Activated B cell treated with CpG ODN at 0.5 μM for 24 hours (primary cell): ENCODE data around the gene LENG9. TPM values are rescaled to one million over a fixed set of nuclear protein-coding genes. Genes with fewer than 3 reads are reported as not detected.

ENCODE experiments used
- ATAC-seq: fragments of 200-7000 bp; cut with Tn5 transposase; one replicate; pipeline ENCODE4 v1.10.0; 2021; ENCODE audit warnings: low read depth, mild to moderate bottlenecking, moderate library complexity
- CTCF ChIA-PET: fragments of 350-600 bp; sonication (Branson Sonifier 250); formaldehyde crosslinking; loops from one replicate; lab custom pipeline; 2021; ENCODE audit warnings: antibody characterized with exemption; lab: Charles Lee
- POLR2A ChIA-PET: fragments of 350-600 bp; sonication (Branson Sonifier 250); formaldehyde crosslinking; loops from one replicate; lab custom pipeline; 2021; ENCODE audit warnings: antibody characterized with exemption; lab: Charles Lee
- DNase-seq: peaks from one replicate; pipeline ENCODE4 v3.0.0; 2022
- H3K27ac Mint-ChIP-seq: one replicate; pipeline ENCODE4 v1.8.0; 2020; ENCODE audit warnings: mixed read lengths
- H3K27me3 Mint-ChIP-seq: one replicate; pipeline ENCODE4 v1.8.0; 2021; ENCODE audit warnings: mixed read lengths
- H3K36me3 Mint-ChIP-seq: one replicate; pipeline ENCODE4 v1.8.0; 2021; ENCODE audit warnings: low read depth, mixed read lengths
- H3K4me1 Mint-ChIP-seq: one replicate; pipeline ENCODE4 v1.8.0; 2021; ENCODE audit warnings: mixed read lengths
- H3K4me3 Mint-ChIP-seq: one replicate; pipeline ENCODE4 v1.8.0; 2020; ENCODE audit warnings: mild to moderate bottlenecking, mixed read lengths
- H3K9me3 Mint-ChIP-seq: one replicate; pipeline ENCODE4 v1.8.0; 2020; ENCODE audit warnings: mixed read lengths
- CTCF ChIP-seq: fragments of 200-600 bp; IDR thresholded peaks from one replicate; pipeline ENCODE4 v1.8.0; 2022; ENCODE audit warnings: antibody characterized with exemption, mild to moderate bottlenecking
- intact Hi-C: fragments of 100-400 bp; cut with micrococcal nuclease; formaldehyde crosslinking; loops from one replicate; pipeline ENCODE4 v1.15.1; 2024
- total RNA-seq: library from RNA; stranded (reverse); gene quantifications from 2 replicates; pipeline ENCODE4 v1.2.3, GENCODE V29; 2022

LENG9 gene
- total RNA-seq, 1 donor from 2014 or later: 8.5 TPM

GRCh38 chr19:54460230-54461005, 3.2 kb downstream of the LENG9 start:
- no peak overlapping the region for H3K27ac Mint-ChIP-seq
- no peak overlapping the region for H3K4me3 Mint-ChIP-seq
- intact Hi-C loops: loop anchor here (5.0 to 10.0 kb wide), 3 partner anchors 157 to 1184 kb away; partner anchors contain the start of genes CCDC106, PPP6R1, ZNF580 and ZNF581
- no peak for TF ChIP-seq CTCF
- peaks cover 28% of the 10 kb centered on the region for H3K4me1 Mint-ChIP-seq
- H3K36me3 Mint-ChIP-seq: peaks cover 69% of the 10 kb centered on the region
- ATAC-seq (no peak), DNase-seq (no peak)
- ChIA-PET POLR2A (interaction anchor here (1.2 to 3.4 kb wide), 3 partner anchors 10 to 12 kb away, joined by 4 to 78 read pairs (median 10); partner anchors contain the start of gene LENG8), CTCF (no interaction called here)
- H3K9me3 Mint-ChIP-seq: no peaks in the 10 kb centered on the region
- H3K27me3 Mint-ChIP-seq: no peaks in the 10 kb centered on the region

DNA sequence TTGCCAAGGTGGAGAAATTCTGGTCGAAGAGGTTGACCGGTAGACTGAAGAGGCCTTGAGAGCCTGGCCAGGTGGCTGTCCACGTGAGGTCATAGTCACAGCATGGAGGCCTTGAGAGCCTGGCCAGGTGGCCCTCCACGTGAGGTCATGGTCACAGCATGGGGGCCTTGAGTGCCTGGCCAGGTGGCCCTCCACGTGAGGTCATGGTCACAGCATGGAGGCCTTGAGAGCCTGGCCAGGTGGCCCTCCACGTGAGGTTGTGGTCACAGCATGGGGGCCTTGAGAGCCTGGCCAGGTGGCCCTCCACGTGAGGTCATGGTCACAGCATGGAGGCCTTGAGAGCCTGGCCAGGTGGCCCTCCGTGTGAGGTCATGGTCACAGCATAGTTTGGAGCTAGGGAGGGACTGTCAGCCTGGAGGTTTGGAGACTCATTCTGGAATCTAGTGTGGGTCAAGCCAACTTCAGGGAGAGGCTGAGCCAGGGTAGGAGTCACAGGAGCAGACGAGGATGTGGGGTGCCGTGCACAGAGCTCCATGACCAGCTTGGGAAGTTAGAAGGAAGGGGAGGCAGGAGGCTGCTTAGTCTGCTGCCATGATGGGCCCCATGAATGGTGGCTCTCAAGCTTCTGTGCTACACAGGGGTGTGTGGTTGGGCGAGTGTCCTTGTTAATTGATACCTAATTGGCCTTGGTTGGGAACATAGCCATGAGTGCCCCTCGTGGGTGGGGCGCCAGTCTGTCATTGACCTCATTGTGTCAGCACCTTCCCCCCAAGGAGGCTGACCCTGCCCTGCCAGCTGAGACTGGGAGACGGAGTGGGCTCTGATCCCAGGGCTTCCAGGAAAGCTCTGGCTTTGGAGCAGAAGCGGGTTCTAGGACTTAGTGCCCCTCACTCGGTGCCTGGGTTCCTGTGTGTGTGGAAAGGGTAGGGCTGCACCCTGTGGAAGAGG, 4.0 kb downstream of the LENG9 start:
- Mint-ChIP-seq H3K27ac (no peak overlapping the region), H3K4me3 (no peak overlapping the region), H3K27me3 (no peaks in the 10 kb centered on the region), H3K4me1 (peaks cover 26% of the 10 kb centered on the region), H3K9me3 (no peaks in the 10 kb centered on the region), H3K36me3 (peaks cover 78% of the 10 kb centered on the region)
- ChIA-PET CTCF (no interaction called here), POLR2A (interaction anchor here (0.7 to 1.7 kb wide), 4 partner anchors 9 to 1044 kb away, joined by 3 to 10 read pairs (median 4); partner anchors contain the start of gene LENG8)
- no peak for ATAC-seq
- DNase-seq: no peak
- intact Hi-C loops: loop anchor here (5.0 to 10.0 kb wide), 3 partner anchors 158 to 1185 kb away; partner anchors contain the start of genes CCDC106, PPP6R1, ZNF580 and ZNF581
- no peak for TF ChIP-seq CTCF

- ChIA-PET CTCF (no interaction called here), POLR2A (interaction anchor here (0.7 to 1.7 kb wide), 3 partner anchors 10 to 277 kb away, joined by 4 to 10 read pairs (median 5); partner anchors contain the start of gene LENG8)
- Mint-ChIP-seq H3K4me3 (no peak overlapping the region), H3K27me3 (no peaks in the 10 kb centered on the region), H3K4me1 (peaks cover 20% of the 10 kb centered on the region), H3K9me3 (no peaks in the 10 kb centered on the region), H3K27ac (peak overlapping the region; percentile 12), H3K36me3 (peaks cover 80% of the 10 kb centered on the region)
- no peak for ATAC-seq
- DNase-seq: no peak
- TF ChIP-seq CTCF: no peak
- intact Hi-C loops: no loop called here
Observed at GRCh38 chr19:54458648-54459281, 4.8 kb downstream of the LENG9 start.

DNA sequence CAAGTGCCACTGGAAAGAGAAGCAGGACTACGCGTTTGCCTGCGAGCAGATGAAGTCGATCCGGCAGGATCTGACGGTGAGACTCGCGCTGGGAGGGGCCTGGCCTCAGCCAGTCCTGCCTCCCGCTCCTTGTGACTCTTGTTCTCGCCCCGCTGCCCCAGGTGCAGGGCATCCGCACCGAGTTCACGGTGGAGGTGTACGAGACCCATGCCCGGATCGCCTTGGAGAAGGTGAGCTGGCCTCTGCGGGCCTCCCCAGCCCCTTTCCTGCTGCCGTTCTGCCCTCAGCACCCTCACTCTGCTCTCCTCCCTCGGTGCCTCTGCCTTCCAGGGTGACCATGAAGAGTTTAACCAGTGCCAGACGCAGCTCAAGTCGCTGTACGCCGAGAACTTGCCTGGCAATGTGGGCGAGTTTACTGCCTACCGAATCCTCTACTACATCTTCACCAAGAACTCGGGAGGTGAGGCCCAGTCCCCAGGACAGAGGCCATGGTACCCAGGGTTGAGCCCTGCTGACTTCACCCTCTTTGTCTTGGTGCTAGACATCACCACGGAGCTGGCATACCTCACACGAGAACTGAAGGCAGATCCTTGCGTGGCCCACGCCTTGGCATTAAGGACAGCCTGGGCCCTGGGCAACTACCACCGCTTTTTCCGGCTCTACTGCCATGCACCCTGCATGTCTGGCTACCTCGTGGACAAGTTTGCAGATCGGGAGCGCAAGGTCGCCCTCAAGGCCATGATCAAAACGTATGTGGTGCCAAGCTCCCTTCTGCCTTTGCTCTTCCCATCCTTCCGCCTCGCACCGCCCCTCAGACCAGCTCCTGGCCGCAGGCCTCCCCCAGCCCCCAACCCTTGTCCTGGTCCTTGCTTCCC, 5.6 kb downstream of the LENG9 start:
- no peak for TF ChIP-seq CTCF
- no peaks in the 10 kb centered on the region for H3K9me3 Mint-ChIP-seq
- no peaks in the 10 kb centered on the region for H3K27me3 Mint-ChIP-seq
- CTCF ChIA-PET: no interaction called here
- DNase-seq: no peak
- peaks cover 20% of the 10 kb centered on the region for H3K4me1 Mint-ChIP-seq
- ATAC-seq: no peak
- POLR2A ChIA-PET: interaction anchor here (0.8 kb wide), 1 partner anchor 9 kb away, joined by 4 read pairs; the partner anchor contains the start of gene LENG8
- intact Hi-C loops: no loop called here
- peaks cover 85% of the 10 kb centered on the region for H3K36me3 Mint-ChIP-seq
- H3K4me3 Mint-ChIP-seq: no peak overlapping the region
- peak overlapping the region; percentile 12 for H3K27ac Mint-ChIP-seq
